ENCODE data around the gene KITLG. TPM values are rescaled to one million over a fixed set of nuclear protein-coding genes. Genes with fewer than 3 reads are reported as not detected.

Gene KITLG
- total RNA-seq, 1 experiment from 2014 or later = 4.6 TPM

- intact Hi-C loops (cut with micrococcal nuclease; ENCODE audit: unreplicated experiment) = no loop called here
- ChIA-PET CTCF (no interaction called here), POLR2A (ENCODE audit: low non-redundant PET) (no interaction called here)
- DNase-seq (ENCODE audit: low spot score) = no peak
- no peak overlapping the region for H3K27ac ChIP-seq (ENCODE audit: low read depth, low read length, poor library complexity, severe bottlenecking)
- BruUV-seq (replicated peaks) = no TSS peak
- no peaks in the 10 kb centered on the region for H3K4me1 ChIP-seq (ENCODE audit: insufficient read depth, low read length, poor library complexity, severe bottlenecking)
- no peak overlapping the region for H3K4me3 ChIP-seq (ENCODE audit: low read depth, low read length, poor library complexity, severe bottlenecking)
- no peaks in the 10 kb centered on the region for H3K9me3 ChIP-seq (ENCODE audit: low read depth, low read length, poor library complexity, severe bottlenecking)
- TF ChIP-seq EZH2 (IDR thresholded peaks at IDR 0.05; ENCODE audit: borderline replicate concordance, low read depth, low read length, poor library complexity, severe bottlenecking) = no peak
- TF ChIP-seq CTCF (conservative IDR thresholded peaks at IDR 0.05; ENCODE audit: low read depth, low read length) = no peak
- no peaks in the 10 kb centered on the region for H3K27me3 ChIP-seq (replicated peaks; ENCODE audit: insufficient read depth, low read depth, low read length, poor library complexity)
- H3K36me3 ChIP-seq (ENCODE audit: insufficient read depth, low read length, poor library complexity, severe bottlenecking) = no peaks in the 10 kb centered on the region
Observed at GRCh38 chr12:88496429-88496828, 83.8 kb downstream of the KITLG start.

GRCh38 chr12:88495031-88495430 lies 85.2 kb downstream of the KITLG start:
- no TSS peak for BruUV-seq (replicated peaks)
- no peak for DNase-seq (ENCODE audit: low spot score)
- POLR2A ChIA-PET (ENCODE audit: low non-redundant PET) = no interaction called here
- no peaks in the 10 kb centered on the region for H3K9me3 ChIP-seq (ENCODE audit: low read depth, low read length, poor library complexity, severe bottlenecking)
- intact Hi-C loops (cut with micrococcal nuclease; ENCODE audit: unreplicated experiment) = no loop called here
- CTCF ChIA-PET = no interaction called here
- no peak for TF ChIP-seq EZH2 (IDR thresholded peaks at IDR 0.05; ENCODE audit: borderline replicate concordance, low read depth, low read length, poor library complexity, severe bottlenecking)
- no peak for TF ChIP-seq CTCF (conservative IDR thresholded peaks at IDR 0.05; ENCODE audit: low read depth, low read length)
- H3K27ac ChIP-seq (ENCODE audit: low read depth, low read length, poor library complexity, severe bottlenecking) = no peak overlapping the region
- no peaks in the 10 kb centered on the region for H3K36me3 ChIP-seq (ENCODE audit: insufficient read depth, low read length, poor library complexity, severe bottlenecking)
- no peaks in the 10 kb centered on the region for H3K4me1 ChIP-seq (ENCODE audit: insufficient read depth, low read length, poor library complexity, severe bottlenecking)
- no peak overlapping the region for H3K4me3 ChIP-seq (ENCODE audit: low read depth, low read length, poor library complexity, severe bottlenecking)
- no peaks in the 10 kb centered on the region for H3K27me3 ChIP-seq (replicated peaks; ENCODE audit: insufficient read depth, low read depth, low read length, poor library complexity)

- CTCF ChIA-PET = no interaction called here
- BruUV-seq (replicated peaks) = no TSS peak
- no peaks in the 10 kb centered on the region for H3K9me3 ChIP-seq (ENCODE audit: low read depth, low read length, poor library complexity, severe bottlenecking)
- H3K27me3 ChIP-seq (replicated peaks; ENCODE audit: insufficient read depth, low read depth, low read length, poor library complexity) = no peaks in the 10 kb centered on the region
- no peaks in the 10 kb centered on the region for H3K36me3 ChIP-seq (ENCODE audit: insufficient read depth, low read length, poor library complexity, severe bottlenecking)
- intact Hi-C loops (cut with micrococcal nuclease; ENCODE audit: unreplicated experiment) = no loop called here
- DNase-seq (ENCODE audit: low spot score) = no peak
- POLR2A ChIA-PET (ENCODE audit: low non-redundant PET) = no interaction called here
- no peak overlapping the region for H3K27ac ChIP-seq (ENCODE audit: low read depth, low read length, poor library complexity, severe bottlenecking)
- no peaks in the 10 kb centered on the region for H3K4me1 ChIP-seq (ENCODE audit: insufficient read depth, low read length, poor library complexity, severe bottlenecking)
- no peak overlapping the region for H3K4me3 ChIP-seq (ENCODE audit: low read depth, low read length, poor library complexity, severe bottlenecking)
- no peak for TF ChIP-seq EZH2 (IDR thresholded peaks at IDR 0.05; ENCODE audit: borderline replicate concordance, low read depth, low read length, poor library complexity, severe bottlenecking)
- TF ChIP-seq CTCF (conservative IDR thresholded peaks at IDR 0.05; ENCODE audit: low read depth, low read length) = no peak
Observed at GRCh38 chr12:88494520-88494919, 85.8 kb downstream of the KITLG start.
